Islet precursor cell (in vitro differentiated cells): Measurements from ENCODE around the gene TMPRSS6.

ENCODE experiments used
- DNase-seq: peaks from one replicate; pipeline ENCODE4 v3.0.0-alpha.2; 2018

TMPRSS6 gene

DNA sequence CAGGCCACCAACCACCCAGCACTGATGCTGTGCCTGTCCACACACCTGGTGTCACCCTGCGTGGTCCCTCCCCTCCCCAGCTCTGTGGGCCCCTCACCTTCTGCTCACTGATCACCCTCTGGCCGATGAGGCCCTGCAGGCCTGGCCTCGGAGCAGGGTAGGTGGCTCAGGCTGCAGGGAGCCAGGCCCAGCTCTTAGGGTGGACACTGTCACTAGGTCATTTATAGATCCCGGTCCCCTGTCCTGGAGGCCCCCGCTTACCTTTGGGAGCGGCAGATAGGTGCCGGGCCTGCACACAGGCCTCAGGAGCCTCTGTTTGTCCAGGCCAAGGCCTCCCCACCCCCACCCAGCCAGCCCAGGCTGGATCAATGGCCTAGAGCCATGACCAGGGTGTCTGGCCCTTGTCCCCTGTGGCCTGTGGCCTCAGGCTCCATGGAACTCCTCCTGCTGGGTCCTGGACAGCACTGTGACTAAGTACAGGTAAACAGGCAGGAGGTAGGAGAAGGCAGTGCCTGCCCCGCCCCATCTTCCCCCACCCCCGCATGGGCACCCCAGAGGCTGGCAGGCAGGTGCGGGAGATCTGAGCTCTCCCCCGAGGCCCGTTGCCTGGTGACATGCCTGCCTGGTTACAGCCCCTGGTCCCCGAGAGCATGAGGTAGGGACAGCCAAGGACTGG, at the start of gene TMPRSS6:
Gene TMPRSS6, minus strand, starts transcription at position 472 of the 676 bp plus-strand sequence. CDS start 6,296 bp downstream, outside the sequence.
- peak; percentile 67 for DNase-seq

DNA sequence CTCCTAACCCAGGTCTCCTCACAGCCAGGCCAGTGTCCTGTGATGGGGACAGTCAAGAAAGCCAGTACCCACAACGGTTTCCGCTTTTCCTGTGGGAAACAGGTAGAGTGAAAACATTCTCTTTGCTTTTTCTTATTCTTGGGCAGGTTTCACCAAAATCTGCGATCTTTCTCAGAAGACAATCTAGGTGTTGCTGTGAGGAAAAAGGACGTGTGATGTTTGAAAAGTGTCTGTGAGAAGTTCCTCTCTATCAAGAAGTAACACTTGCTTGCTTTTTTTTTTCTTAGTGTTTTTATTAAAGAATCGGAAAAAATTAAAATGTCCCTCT, 49.4 kb upstream of the TMPRSS6 start:
- DNase-seq: no peak

DNA sequence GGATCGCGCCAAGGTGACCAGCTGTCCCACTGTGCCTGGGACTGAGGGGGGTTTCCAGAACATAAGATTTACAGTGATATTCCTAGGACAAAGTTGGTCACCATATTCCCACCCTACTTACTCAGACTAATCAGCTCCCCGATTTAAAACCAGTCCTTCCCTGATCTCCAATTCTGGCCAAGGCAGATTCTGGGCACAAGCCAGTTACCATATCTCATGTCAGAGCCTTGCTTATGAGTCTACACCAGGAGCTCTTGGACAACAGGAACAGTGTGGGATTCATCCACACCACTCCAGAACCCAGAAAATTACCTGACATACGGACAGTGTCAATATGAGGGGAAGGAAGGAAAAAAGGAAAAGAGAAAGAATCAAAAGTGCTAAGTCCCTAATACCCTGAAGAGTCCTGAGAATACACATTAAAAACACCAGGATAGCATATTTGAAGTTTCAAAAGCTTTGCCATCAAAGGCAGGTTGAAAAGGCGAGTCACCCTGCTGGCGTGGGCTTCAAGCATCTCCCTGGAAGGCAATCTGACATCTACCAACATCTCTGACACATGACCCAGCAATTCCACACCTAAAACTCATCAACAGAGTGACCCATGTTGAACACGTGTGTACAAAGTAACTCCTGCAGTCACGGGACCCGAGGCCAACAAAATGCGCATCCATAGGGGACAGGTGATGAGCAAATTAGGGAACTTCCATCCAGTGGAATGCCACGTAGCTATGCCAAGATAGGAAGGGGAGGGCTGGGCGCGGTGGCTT, 48.2 kb upstream of the TMPRSS6 start:
- DNase-seq: no peak

DNA sequence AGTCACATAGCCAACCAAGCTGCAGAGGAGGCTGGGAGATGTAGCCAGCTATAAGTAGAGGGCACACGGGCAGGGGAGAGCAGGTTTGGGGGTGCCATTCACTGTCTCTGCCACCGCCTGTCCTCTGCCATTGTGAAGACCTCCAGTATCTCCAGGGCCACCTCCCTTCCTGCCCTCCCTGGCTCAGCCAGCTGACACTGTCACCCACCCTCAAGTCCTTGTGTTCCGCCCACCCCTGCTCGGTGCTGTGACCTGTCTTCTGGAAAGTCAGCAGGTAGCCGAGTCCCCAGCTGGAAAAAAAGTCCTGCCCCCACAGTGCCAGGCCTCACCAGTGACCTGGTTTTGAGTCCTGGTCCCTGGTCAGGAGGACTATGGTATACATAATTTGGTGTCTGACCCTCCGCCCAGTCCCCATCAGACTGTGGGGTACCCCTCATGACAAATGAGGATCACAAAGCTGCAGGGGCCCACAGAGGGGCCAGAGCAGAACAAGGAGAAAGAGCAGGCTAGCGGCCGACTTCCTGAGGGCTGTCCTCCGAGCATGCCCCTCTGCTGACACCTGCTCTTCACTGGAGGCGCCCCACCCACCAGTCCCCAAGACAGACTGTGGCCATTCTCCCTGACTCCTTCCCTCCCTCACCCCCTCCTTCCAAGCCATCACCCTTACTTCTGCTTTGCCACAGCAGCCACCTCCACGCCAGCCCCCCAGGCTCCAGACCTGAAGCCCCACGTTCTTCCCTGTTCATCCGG, 47.3 kb upstream of the TMPRSS6 start:
- no peak for DNase-seq

DNA sequence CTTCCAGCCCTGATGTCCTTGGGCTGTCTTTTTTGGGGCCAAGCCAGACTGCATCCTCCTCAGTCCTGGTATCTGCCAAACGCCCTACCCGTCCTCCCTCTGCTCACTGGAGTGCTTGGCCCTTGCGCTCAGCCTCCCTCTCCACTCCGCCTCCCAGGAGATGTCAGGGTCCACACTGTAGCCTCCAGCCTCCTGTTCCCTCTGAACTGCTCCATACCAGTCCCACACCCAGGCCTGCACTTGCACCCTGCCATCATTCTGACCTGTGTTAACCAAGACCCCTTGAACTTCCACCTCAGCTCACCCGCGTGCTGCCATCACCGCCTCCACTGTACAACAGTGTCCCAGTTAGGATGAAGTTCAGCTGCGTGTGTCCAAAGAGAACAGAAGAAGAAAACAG, 46.5 kb upstream of the TMPRSS6 start:
- no peak for DNase-seq

DNA sequence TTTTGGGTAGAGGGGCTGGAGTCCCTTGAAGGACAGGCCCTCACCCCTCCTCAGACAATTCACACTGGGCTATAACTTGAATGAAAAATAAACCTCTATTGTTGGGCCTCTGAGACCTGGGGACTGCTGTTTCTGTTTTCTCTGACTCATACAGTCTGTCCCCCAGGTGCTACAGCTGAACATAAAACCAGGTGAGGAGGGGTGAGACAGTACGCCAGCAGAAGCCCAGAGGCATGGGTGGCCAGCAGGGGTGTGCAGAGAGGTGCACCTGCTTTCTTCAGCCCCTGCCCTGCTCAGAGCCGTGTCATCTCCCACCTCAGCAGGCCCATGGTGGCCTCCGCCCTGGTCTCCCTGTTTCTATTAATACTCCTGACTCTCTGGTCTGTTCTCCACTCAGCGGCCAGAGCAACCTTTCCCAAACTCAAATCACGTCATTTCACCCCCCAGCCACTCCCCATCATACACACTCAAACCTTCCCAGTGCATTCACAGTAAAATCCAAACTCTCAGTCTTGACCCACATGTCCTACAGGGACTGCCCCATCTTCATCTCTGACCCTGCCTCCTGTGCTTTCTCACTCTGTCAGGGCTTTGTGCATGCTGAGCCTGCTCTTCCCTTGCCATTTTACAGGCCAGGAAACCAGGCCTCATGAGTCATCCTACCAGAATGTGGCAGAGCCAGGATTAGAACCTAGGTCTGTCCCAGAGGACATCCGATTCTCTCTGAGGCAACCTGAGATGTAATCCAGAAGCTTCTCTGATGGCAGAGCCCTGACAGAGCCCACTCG, 45.6 kb upstream of the TMPRSS6 start:
- DNase-seq: peak; percentile 83

DNA sequence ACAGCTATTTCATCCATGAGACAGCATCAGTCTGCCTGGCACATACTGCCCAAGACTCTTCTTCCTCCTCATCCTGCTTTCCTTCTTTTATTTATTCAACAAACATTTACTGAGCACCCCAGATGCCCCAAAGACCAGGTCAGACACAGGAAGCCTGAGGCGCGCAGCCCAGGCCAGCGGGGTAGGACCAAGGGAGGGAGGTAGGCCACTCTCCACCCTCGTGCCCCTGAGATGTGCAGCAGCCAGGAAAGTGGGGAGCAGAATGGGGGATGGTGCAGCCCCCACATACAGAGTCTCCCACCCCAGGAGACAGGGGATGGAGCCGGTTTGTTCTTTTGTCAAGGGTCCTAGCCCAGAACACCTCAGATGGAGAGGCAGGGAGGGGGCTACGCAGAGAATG, 44.4 kb upstream of the TMPRSS6 start:
- DNase-seq: no peak

DNA sequence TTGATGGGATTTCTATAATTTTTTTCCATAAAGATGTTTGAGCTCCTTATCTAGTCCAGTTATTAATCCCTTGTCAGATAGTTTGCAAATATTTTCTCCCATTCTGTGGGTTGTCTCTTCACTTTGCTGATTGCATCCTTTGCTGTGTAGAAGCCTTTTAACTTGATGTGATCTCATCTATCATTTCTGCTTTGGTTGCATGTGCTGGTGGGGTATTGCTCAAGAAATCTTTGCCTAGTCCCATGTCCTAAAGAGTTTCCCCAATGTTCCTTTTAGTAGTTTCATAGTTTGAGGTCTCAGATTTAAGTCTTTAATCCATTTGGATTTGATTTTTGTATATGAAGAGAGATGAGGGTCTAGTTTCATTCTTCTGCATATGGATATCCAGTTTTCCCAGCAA, 41.9 kb upstream of the TMPRSS6 start:
- no peak for DNase-seq

DNA sequence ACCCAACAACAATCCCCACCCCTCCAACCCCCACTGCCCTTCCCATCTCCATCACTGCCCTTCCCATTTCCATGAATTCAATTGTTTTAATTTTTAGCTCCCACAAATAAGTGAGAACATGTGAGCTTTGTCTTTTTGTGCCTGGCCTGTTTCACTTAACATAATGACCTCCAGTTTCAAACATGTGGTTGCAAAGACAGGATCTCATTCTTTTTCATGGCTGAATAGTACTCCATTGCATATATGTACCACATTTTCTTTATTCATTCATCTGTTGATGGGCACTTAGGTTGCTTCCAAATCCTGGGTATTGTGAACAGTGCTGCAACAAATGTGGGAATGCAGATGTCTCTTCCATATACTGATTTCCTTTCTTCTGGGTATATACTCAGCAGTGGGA, 41.2 kb upstream of the TMPRSS6 start:
- no peak for DNase-seq

DNA sequence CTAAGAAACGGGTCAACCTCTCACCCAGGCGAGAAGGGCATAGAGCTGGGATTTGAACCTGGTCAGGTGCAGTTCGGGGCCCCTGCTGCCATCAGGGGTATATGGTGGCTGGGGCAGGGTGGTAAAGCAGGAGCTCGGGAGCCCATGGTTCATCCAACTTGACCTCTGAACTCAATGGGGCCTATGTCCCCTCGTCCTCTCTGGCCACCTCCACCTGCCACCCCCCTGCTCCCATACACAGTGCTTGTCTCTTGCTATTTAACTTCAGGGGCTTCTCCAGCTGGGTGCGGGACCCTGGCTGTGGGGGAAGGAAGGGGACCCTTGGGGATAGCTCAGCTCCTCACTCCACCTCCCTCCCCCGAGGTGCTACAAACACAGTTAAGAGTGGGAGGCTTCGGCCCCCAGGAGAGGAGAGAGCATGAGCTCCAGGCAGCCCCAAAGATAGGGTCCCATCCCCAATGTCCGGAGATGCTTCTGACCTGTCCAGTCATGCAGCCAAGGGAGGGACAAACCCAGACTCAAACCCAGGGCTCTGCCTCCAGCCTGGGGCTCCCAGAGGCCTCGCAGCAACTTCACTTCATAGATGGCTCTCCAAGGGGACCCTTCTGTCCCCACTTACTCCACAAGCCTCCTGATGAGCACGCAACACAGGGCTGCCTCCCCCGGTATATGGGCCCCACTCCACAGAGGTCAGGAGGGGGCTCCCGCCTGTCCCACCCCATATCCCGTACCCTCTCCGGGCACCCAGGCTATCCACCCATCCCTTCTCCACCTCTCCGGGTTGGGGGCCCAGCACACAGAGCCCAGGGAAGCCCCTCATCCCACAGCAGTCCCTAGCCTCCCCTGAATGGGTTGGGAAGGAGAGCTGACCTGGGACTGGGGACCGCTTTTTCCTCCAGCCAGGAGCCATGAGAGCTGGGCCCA, 39.5 kb upstream of the TMPRSS6 start:
- no peak for DNase-seq

DNA sequence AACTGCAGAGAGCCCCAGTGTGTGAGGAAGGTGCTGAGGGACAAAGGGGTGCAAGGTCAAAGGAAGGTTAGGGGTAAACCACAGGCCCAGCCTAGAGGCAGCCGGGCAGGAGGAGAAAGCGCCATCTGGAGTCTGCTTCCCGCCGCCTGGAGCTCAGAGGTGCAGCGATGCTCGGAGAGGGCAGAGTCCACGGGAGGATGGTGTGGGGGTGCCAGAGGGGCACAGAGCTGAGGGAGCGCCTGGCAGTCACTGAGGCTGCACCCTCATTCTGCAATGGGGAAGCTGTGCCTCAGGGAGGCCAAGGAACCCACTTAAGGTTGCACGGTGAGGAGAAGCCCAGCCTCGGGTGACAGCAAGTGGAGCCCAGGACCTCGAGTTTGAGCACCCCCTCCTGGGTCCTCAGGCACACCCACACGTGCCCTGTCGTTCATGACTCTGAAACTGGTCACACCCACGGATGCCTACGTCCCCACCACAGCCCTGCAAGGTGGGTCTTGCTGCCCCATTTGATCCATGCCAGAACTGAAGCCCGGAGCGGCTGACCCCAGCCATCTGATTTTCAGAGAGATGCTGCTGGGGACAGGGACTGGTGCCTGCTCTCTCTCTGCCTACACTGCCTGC, 38.6 kb upstream of the TMPRSS6 start:
- no peak for DNase-seq

DNA sequence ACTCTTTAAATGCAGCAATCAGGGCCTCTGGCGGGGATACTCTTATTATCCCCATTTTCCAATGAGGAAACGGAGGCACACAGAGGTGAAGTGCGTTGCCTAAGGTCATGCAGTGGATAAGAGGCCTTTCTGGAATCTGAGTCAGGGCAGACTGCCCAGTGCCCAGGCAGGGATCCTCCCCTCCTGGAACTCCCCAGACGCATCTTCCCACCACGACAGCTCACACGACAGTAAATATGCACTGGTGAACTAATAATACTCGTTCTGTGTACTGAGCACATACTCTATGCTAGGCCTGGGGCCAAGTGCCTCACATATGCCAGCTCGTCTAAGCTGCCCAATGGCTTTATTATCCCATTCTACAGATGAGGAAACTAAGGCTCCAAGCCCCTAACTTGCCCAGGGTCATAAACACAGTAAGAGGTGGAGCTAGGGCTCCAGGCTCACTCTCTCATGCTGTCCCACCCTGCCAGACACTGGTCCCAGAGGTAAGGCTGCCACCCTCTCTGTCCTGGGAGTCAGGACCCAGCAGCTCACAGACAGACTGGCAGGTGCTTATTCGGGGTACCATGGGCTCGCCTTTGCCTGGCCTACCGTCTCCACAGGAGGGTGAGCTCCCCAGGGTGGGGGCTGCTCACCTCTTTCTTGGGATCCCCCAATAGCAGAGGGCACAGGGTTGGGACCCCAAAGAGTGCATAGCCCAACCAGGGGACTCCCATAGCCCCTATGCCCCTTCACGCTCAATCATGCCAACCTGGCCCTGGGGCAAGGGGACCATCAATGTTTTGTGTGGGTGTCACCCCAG, 37.9 kb upstream of the TMPRSS6 start:
- no peak for DNase-seq

DNA sequence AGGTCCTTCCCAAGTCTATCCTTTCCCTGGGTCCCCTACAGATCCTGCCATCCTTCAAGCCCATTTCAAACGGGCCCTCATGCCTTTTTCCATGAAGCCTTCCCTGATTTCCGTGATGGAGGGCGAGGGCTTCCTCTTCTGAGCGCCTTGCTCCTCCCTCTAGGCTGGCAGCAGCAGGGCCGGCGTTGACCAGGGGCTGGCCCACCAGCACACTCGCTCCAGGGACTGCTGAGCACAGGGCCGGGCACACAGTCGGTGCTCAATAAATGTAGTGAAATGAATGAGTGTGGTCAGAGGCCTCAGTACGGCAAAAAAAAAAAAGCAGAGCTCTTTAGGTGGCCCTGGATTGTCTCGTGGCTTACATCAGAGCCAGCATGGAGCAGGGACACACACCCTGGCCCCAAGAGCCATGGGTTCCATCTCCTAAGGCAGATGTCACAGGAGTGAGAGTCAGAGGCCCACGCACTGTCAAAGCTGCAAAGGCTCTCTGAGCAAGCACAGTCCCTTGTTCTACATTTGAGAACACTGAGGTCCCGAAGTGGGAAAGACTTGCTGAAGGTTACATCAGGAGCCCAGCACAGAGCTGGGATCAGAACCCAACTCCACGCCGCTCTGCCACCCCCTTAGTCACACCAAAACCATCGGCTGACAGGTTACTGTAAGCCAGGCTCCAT, 37.1 kb upstream of the TMPRSS6 start:
- DNase-seq: no peak

DNA sequence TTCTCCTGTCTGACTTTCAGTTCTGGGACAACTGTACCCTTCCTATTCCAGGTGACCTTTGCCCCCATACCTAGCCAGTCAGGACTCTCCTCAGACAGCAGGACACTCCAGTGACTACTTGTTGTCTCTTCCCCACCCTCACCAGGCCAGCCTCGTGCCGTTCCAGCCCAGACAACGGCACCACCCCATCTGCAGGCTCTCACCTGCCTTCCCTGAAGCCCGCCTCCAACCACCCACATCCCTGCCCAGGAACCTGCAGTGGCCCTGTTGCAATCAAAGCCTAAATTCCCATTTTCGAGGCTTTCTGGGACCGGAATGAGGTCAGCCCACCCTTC, 36.5 kb upstream of the TMPRSS6 start:
- DNase-seq: no peak

DNA sequence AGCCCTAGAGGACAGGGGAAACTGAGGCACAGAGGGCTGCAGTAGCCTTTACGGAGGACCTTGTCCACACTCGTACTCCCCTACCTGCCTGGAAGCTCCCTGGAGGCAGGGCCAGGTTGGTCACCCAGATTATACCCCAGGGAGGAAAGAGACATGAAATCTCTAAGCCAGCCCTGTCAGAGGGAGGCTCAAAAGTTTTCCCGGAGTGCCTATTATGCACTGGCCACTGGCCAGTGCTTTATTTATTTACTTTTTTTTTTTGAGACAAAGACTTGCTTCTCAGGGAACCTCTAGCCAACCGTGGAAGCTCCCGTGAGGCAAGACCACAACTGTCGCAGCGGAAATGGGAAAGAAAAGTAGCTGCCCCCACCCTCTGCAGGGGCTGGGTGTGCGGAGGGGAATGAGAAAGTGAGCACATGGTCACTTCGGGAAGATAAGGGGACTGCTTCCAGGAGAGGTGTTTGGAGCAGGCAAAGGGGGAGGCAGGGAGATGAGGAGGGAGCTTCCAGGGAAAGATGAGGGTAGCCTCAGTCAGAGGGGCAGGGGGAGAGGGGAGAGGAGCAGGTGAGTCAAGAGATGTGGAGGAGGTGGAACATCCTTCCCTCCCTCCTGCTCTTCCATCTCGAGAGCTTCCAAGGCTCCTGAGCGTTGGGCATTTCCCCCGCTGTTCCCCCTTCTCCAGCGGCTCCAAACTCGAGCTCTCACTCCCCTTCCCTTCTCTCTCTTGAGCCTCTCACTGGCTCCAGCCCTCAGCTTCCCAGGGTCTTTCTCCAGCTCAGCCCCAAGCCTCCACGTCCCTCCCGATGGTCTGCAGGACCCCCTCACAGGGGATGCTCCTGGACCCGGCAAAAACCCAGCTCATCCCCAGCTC, 35.9 kb upstream of the TMPRSS6 start:
- no peak for DNase-seq

DNA sequence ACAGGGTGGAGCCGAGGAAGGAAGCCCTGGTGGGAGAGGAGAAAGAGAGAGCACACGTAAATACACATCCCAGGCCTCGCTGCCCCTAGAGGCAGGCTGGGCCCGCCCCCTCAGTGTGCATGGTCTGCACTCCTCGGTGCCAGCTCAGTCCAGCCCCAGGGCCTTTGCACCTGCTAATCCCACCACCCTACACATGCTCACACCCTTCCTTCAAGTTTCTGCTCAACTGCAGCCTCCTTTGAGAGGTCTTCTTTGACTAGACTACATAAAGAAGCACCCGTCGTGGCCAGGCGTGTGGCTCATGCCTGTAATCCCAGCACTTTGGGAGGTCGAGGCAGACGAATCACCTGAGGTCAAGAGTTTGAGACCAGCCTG, 34.7 kb upstream of the TMPRSS6 start:
- no peak for DNase-seq

DNA sequence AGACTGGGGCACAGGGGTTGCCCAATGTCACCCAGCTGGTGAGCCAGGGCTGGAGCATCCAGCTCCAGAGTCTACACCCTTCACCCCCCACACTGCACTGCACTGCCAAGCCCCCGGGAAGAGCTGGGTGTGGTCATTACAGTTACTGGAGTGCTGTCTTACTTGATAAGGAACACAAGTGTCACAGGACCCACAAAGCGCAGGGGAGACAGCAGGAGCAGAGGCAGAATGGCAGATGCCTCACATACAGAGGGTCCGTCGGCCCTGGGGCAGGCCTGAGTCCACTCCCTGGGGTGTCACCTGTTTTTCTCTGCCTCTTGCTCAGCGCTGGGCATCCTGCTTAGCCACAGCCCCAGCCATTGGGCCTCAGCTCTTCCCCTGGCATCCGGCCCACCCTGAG, 32.5 kb upstream of the TMPRSS6 start:
- DNase-seq: no peak

DNA sequence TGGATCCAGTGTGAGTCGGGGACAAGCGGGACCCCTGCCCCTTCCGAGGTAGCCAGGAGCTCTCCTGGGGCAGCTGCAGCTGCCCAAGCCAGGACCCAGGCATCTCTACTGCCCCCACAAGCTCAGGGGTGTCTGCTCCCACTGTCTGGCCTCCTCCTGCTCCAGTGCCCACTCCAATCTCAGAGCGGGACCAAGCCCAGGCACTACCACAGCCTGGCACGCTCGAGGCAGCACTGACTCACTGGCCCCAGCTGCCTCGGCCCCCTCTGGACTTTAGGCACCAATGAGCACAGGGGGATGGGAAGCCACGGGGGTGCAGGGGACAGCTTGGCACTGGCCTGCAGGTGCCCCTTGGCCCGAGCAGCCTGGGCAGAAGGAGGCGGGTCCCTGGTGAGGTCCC, 32.0 kb upstream of the TMPRSS6 start:
- DNase-seq: no peak

DNA sequence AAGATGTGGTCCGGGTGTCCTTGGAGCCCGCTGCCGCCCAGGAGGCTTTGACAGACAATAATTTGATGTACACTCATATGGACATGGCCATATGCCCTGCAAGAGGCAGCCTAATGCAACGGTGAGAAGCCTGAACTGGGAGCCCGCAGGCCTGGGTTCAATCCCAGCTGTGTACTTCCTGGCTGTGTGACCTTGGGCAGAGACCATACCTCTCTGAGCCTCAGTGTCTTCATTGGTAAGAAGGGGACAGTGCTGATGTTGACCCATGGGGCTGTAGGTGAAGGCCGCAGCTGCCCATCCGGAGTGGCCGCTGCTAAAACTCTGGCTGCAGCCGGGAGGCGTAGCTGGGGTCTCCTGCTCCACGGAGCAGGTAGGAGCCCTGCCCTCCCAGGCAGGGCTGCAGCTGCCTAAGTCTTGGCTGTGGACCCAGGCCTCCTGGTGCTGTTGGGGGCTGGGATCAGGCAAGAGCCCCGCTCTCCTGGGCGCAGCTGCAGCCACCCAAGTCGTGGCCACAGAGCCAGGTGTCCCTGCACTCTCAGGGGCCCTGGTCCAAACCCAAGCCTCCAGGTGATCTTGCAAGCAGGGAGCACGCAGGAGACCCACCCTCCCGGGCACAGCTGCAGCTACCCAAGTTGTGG, 31.3 kb upstream of the TMPRSS6 start:
- DNase-seq: no peak
